Panc1 (cell line): ENCODE measurements around the gene LSM14A. TPM values are rescaled to one million over a fixed set of nuclear protein-coding genes. Genes with fewer than 3 reads are reported as not detected.
"Not testable (repeated sequence)": the region's sequence is repeated elsewhere in the genome, so short reads cannot be mapped to it uniquely, and the experiment has no call there.

Source experiments
- ATAC-seq: fragments of 200-7000 bp; cut with Tn5 transposase; 2 replicates; pipeline ENCODE4 v1.9.1; 2020; ENCODE audit warnings: mild to moderate bottlenecking, moderate library complexity
- BruUV-seq: library from RNA; stranded (reverse); fragments of 400-500 nt; replicated peaks from 2 replicates; lab custom pipeline; 2021; lab: Mats Ljungman, UMichigan
- CTCF ChIA-PET: fragments of 300-600 bp; sonication (Branson Sonifier 250); formaldehyde crosslinking; loops from one replicate; lab custom pipeline; 2022; ENCODE audit warnings: antibody characterized with exemption; lab: Charles Lee
- POLR2A ChIA-PET: fragments of 300-600 bp; sonication (Branson Sonifier 250); formaldehyde crosslinking; loops from one replicate; lab custom pipeline; 2022; ENCODE audit warnings: antibody characterized with exemption; lab: Charles Lee
- DNase-seq: peaks from one replicate; pipeline ENCODE4 v3.0.0-alpha.2; 2010; ENCODE audit warnings: low read depth, low spot score
- H3K27ac ChIP-seq: 2 replicates; pipeline ENCODE4 v1.5.1; 2011; ENCODE audit warnings: mild to moderate bottlenecking, low read length, inconsistent platforms
- H3K27me3 ChIP-seq: fragments of 200-500 bp; sonication (Bioruptor generic); 2 replicates; pipeline ENCODE4 v1.6.0; 2014; ENCODE audit warnings: low read length, inconsistent platforms; ENCODE audit not compliant: control insufficient read depth, insufficient read depth
- H3K36me3 ChIP-seq: fragments of 200-500 bp; sonication (Bioruptor generic); 2 replicates; pipeline ENCODE4 v1.5.1; 2014; ENCODE audit warnings: inconsistent platforms, mild to moderate bottlenecking, low read length, moderate library complexity; ENCODE audit not compliant: control insufficient read depth, insufficient read depth
- H3K4me1 ChIP-seq: 2 replicates; pipeline ENCODE4 v1.5.1; 2011; ENCODE audit warnings: inconsistent platforms, mild to moderate bottlenecking, low read length, moderate library complexity; ENCODE audit not compliant: control insufficient read depth, insufficient read depth
- H3K4me3 ChIP-seq, 2 experiments: 2 replicates each; pipeline ENCODE4 v1.5.1; 2011 to 2012; ENCODE audit warnings: low read depth in 2 of 2, low read length in 2 of 2, mild to moderate bottlenecking in 2 of 2, inconsistent platforms in 1 of 2, moderate library complexity in 1 of 2
- H3K9me3 ChIP-seq: fragments of 200-500 bp; sonication (Bioruptor generic); 2 replicates; pipeline ENCODE4 v1.5.1; 2014; ENCODE audit warnings: low read depth, mild to moderate bottlenecking, inconsistent platforms, low read length, moderate library complexity; ENCODE audit not compliant: control insufficient read depth, insufficient read depth
- POLR2AphosphoS5 ChIP-seq: IDR thresholded peaks from 2 replicates; pipeline ENCODE4 v1.6.1; 2012; ENCODE audit warnings: mild to moderate bottlenecking, low read depth, low read length, moderate library complexity
- SIN3A ChIP-seq: IDR thresholded peaks from 2 replicates; pipeline ENCODE4 v1.6.1; 2012; ENCODE audit warnings: low read depth, mild to moderate bottlenecking, low read length, moderate library complexity, borderline replicate concordance; ENCODE audit not compliant: insufficient read depth
- TCF7L2 ChIP-seq: IDR thresholded peaks from 2 replicates; pipeline ENCODE4 v1.6.1; 2011; ENCODE audit warnings: mild to moderate bottlenecking, low read depth, low read length, inconsistent platforms
- in situ Hi-C: cut with HindIII; loops from 2 replicates; pipeline ENCODE4 v1.10.0; 2016; ENCODE audit warnings: low sequenced_read_pairs, low pct_unique_long_range_greater_than_20kb
- intact Hi-C: fragments of 100-400 bp; cut with micrococcal nuclease; formaldehyde crosslinking; loops from one replicate; pipeline ENCODE4 v1.10.0; 2022; ENCODE audit not compliant: unreplicated experiment
- total RNA-seq: library from RNA; stranded (reverse); gene quantifications from one replicate; pipeline ENCODE4 v1.2.1, GENCODE V29; 2021; ENCODE audit not compliant: unreplicated experiment
- TF ChIP-seq, protein P1 (sequence below), 2 experiments: IDR thresholded peaks; 2 replicates each; pipeline ENCODE4 v1.6.1; 2011 to 2012; ENCODE audit warnings: low read depth in 2 of 2, control low read depth in 1 of 2, low read length in 1 of 2, mild to moderate bottlenecking in 1 of 2, moderate library complexity in 1 of 2; ENCODE audit not compliant: insufficient read depth in 1 of 2
- TF ChIP-seq, protein P2 (sequence below): fragments of 450-650 bp; IDR thresholded peaks from 2 replicates; pipeline ENCODE4 v1.5.1; 2017; ENCODE audit warnings: mild to moderate bottlenecking

Gene LSM14A
- total RNA-seq, 1 experiment from 2014 or later, result 152 TPM

DNA sequence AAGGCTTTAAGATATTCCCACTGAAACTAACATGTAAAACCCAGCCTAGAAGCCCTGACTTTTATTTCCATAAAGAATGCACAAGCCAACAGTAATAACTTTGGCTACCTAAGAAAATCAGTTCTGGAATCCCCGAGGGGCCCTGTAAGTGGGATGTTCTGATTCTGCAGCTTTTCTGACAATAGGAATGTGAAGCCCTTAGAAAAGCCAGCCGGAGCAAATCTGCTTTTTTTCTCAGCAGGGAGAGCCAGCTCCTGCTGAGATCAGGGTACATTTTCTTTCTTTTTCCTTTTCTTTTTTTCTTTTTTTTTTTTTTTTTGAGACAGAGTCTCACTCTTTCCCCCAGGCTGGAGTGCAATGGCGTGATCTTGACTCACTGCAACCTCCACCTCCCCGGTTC is 74.0 kb downstream of the LSM14A start:
- Histone ChIP-seq H3K9me3 (no peaks in the 10 kb centered on the region), H3K36me3 (no peaks in the 10 kb centered on the region), H3K4me3 (no peak overlapping the region), H3K27me3 (no peaks in the 10 kb centered on the region), H3K4me1 (peaks cover 3% of the 10 kb centered on the region; the same call in 1 of the 2 replicates), H3K27ac (no peak overlapping the region)
- TF ChIP-seq, protein P1, sequence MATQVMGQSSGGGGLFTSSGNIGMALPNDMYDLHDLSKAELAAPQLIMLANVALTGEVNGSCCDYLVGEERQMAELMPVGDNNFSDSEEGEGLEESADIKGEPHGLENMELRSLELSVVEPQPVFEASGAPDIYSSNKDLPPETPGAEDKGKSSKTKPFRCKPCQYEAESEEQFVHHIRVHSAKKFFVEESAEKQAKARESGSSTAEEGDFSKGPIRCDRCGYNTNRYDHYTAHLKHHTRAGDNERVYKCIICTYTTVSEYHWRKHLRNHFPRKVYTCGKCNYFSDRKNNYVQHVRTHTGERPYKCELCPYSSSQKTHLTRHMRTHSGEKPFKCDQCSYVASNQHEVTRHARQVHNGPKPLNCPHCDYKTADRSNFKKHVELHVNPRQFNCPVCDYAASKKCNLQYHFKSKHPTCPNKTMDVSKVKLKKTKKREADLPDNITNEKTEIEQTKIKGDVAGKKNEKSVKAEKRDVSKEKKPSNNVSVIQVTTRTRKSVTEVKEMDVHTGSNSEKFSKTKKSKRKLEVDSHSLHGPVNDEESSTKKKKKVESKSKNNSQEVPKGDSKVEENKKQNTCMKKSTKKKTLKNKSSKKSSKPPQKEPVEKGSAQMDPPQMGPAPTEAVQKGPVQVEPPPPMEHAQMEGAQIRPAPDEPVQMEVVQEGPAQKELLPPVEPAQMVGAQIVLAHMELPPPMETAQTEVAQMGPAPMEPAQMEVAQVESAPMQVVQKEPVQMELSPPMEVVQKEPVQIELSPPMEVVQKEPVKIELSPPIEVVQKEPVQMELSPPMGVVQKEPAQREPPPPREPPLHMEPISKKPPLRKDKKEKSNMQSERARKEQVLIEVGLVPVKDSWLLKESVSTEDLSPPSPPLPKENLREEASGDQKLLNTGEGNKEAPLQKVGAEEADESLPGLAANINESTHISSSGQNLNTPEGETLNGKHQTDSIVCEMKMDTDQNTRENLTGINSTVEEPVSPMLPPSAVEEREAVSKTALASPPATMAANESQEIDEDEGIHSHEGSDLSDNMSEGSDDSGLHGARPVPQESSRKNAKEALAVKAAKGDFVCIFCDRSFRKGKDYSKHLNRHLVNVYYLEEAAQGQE (IDR thresholded peaks at IDR 0.05; ENCODE audit: insufficient read depth in 1 of 2, low read depth in 2 of 2, low read length in 1 of 2), result no peak
- no peak for TF ChIP-seq POLR2AphosphoS5
- TF ChIP-seq, protein P2, sequence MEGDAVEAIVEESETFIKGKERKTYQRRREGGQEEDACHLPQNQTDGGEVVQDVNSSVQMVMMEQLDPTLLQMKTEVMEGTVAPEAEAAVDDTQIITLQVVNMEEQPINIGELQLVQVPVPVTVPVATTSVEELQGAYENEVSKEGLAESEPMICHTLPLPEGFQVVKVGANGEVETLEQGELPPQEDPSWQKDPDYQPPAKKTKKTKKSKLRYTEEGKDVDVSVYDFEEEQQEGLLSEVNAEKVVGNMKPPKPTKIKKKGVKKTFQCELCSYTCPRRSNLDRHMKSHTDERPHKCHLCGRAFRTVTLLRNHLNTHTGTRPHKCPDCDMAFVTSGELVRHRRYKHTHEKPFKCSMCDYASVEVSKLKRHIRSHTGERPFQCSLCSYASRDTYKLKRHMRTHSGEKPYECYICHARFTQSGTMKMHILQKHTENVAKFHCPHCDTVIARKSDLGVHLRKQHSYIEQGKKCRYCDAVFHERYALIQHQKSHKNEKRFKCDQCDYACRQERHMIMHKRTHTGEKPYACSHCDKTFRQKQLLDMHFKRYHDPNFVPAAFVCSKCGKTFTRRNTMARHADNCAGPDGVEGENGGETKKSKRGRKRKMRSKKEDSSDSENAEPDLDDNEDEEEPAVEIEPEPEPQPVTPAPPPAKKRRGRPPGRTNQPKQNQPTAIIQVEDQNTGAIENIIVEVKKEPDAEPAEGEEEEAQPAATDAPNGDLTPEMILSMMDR, result no peak
- no peak for TF ChIP-seq TCF7L2
- TF ChIP-seq SIN3A, result no peak
- in situ Hi-C loops (no loop called here), intact Hi-C loops (no loop called here)
- ATAC-seq, result no peak
- CTCF ChIA-PET, result interaction anchor here (0.6 to 0.7 kb wide), 3 partner anchors 12 to 66 kb away, joined by 3 to 8 read pairs (median 6); no protein-coding TSS in a partner anchor
- DNase-seq, result no peak
- POLR2A ChIA-PET, result interaction anchor here (0.6 kb wide), 1 partner anchor 31 kb away, joined by 4 read pairs; no protein-coding TSS in a partner anchor
- no TSS peak for BruUV-seq

DNA sequence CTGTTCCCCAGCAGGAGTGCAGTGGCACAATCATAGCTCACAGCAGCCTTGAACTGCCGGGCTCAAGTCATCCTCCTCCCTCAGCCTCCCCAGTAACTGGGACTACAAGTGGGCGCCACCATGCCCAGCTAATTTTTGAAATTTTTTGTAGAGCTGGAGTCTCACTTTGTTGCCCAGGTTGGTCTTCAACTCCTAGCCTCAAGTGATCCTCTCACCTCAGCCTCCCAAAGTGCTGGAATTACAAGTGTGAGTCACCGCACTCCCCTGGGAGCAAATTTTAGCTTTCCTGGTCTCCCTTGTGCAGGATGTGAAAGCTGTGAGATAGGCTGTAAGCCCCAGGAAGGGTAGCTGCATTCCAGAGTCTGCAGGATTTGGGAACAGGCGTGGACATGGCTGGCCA is 76.6 kb downstream of the LSM14A start:
- ChIA-PET CTCF (no interaction called here), POLR2A (interaction anchor here (1.0 kb wide), 1 partner anchor 14 kb away, joined by 3 read pairs; no protein-coding TSS in a partner anchor)
- H3K9me3 ChIP-seq, result no peaks in the 10 kb centered on the region
- no peak overlapping the region for H3K4me3 ChIP-seq
- H3K36me3 ChIP-seq, result no peaks in the 10 kb centered on the region
- intact Hi-C loops, result no loop called here
- DNase-seq (no peak), ATAC-seq (no peak)
- no peak overlapping the region for H3K27ac ChIP-seq
- peaks cover 5% of the 10 kb centered on the region; the same call in 1 of the 2 replicates for H3K4me1 ChIP-seq
- H3K27me3 ChIP-seq, result no peaks in the 10 kb centered on the region
- BruUV-seq, result no TSS peak
- in situ Hi-C loops, result no loop called here
- TF ChIP-seq POLR2AphosphoS5 (no peak), TCF7L2 (no peak), SIN3A (no peak)
- TF ChIP-seq, protein P1 (IDR thresholded peaks at IDR 0.05; ENCODE audit: insufficient read depth in 1 of 2, low read depth in 2 of 2, low read length in 1 of 2), result no peak
- TF ChIP-seq, protein P2, result no peak

DNA sequence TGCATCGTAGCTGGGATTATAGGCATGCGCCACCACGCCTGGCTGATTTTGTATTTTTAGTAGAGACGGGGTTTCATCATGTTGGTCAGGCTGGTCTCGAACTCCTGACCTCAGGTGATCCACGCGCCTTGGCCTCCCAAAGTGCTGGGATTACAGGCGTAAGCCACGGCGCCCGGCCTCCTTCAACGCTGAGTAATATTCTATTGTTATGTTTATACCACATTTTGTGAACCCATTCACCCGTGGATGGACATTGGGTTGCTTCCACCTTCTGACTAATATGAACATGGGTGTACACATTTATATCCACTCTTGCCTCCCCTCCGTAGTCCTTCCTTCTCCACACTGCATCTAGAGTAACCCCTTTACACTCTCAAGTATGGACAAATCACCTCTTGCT is 80.9 kb downstream of the LSM14A start:
- BruUV-seq, ATAC-seq, POLR2A ChIA-PET, H3K36me3 ChIP-seq, intact Hi-C loops, H3K27ac ChIP-seq, in situ Hi-C loops, H3K9me3 ChIP-seq, DNase-seq, H3K27me3 ChIP-seq, H3K4me3 ChIP-seq: not testable (repeated sequence)
- peaks cover 12% of the 10 kb centered on the region; the same call in 1 of the 2 replicates for H3K4me1 ChIP-seq
- CTCF ChIA-PET, result interaction anchor here (0.6 kb wide), 1 partner anchor 106 kb away, joined by 3 read pairs; no protein-coding TSS in a partner anchor
